KMS-11 (cell line): ENCODE measurements around the gene TRPC6.
"Not testable (repeated sequence)": the region's sequence is repeated elsewhere in the genome, so short reads cannot be mapped to it uniquely, and the experiment has no call there.

Experiments
- H2AFZ ChIP-seq: fragments of 200-600 bp; sonication (generic); 2 replicates; pipeline ENCODE4 v1.6.1; 2016; ENCODE audit warnings: antibody characterized with exemption, mixed run types, low read depth
- H3K27ac ChIP-seq: fragments of 200-600 bp; sonication (generic); 2 replicates; pipeline ENCODE4 v1.6.1; 2016; ENCODE audit warnings: mild to moderate bottlenecking, mixed run types
- H3K27me3 ChIP-seq: fragments of 200-600 bp; sonication (generic); 2 replicates; pipeline ENCODE4 v1.6.1; 2017; ENCODE audit warnings: mild to moderate bottlenecking, low read depth, mixed run types, moderate library complexity; ENCODE audit not compliant: insufficient read depth
- H3K36me3 ChIP-seq: fragments of 200-600 bp; sonication (generic); 2 replicates; pipeline ENCODE4 v1.6.1; 2017; ENCODE audit warnings: mild to moderate bottlenecking, mixed run types; ENCODE audit not compliant: insufficient read depth
- H3K4me1 ChIP-seq: fragments of 200-600 bp; sonication (generic); 2 replicates; pipeline ENCODE4 v1.6.1; 2016; ENCODE audit warnings: mild to moderate bottlenecking, low read depth, mixed run types; ENCODE audit not compliant: poor library complexity, severe bottlenecking
- H3K4me2 ChIP-seq: fragments of 200-600 bp; sonication (generic); 2 replicates; pipeline ENCODE4 v1.7.0; 2016; ENCODE audit warnings: mild to moderate bottlenecking, mixed run types
- H3K4me3 ChIP-seq: fragments of 200-600 bp; sonication (generic); IDR thresholded peaks from 2 replicates; pipeline ENCODE4 v1.6.1; 2017; ENCODE audit warnings: low read depth, low read length, mixed read lengths; ENCODE audit not compliant: insufficient read depth
- H3K79me2 ChIP-seq: fragments of 200-600 bp; sonication (generic); 2 replicates; pipeline ENCODE4 v1.6.1; 2016; ENCODE audit warnings: low read depth, mixed run types; ENCODE audit not compliant: insufficient read depth
- H3K9ac ChIP-seq: fragments of 200-600 bp; sonication (generic); 2 replicates; pipeline ENCODE4 v1.6.1; 2016; ENCODE audit warnings: mild to moderate bottlenecking, mixed run types
- H4K20me1 ChIP-seq: fragments of 200-600 bp; sonication (generic); 2 replicates; pipeline ENCODE4 v1.6.1; 2016; ENCODE audit warnings: mild to moderate bottlenecking, mixed run types; ENCODE audit not compliant: insufficient read depth
- CTCF ChIP-seq: fragments of 200-600 bp; sonication (generic); conservative IDR thresholded peaks from 2 replicates; pipeline ENCODE4 v1.6.1; 2017; ENCODE audit warnings: low read depth, mild to moderate bottlenecking, antibody characterized with exemption, low read length, moderate library complexity, mixed read lengths

The TRPC6 gene

GRCh38 chr11:101442171-101442570 lies 141.6 kb downstream of the TRPC6 start:
- TF ChIP-seq CTCF: no peak
- H3K4me3 ChIP-seq: no peak overlapping the region
- H3K9ac ChIP-seq: no peak overlapping the region
- H3K27ac ChIP-seq: no peak overlapping the region
- no peak overlapping the region for H2AFZ ChIP-seq
- H3K36me3 ChIP-seq: no peaks in the 10 kb centered on the region
- H3K79me2 ChIP-seq: no peaks in the 10 kb centered on the region
- no peak overlapping the region for H3K4me2 ChIP-seq
- H4K20me1 ChIP-seq: no peaks in the 10 kb centered on the region
- no peaks in the 10 kb centered on the region for H3K4me1 ChIP-seq
- H3K27me3 ChIP-seq: no peaks in the 10 kb centered on the region

- TF ChIP-seq CTCF: no peak
- H3K27ac ChIP-seq: no peak overlapping the region
- H3K36me3 ChIP-seq: no peaks in the 10 kb centered on the region
- no peaks in the 10 kb centered on the region for H3K79me2 ChIP-seq
- no peaks in the 10 kb centered on the region for H3K4me1 ChIP-seq
- no peak overlapping the region for H3K4me3 ChIP-seq
- H4K20me1 ChIP-seq: no peaks in the 10 kb centered on the region
- no peak overlapping the region for H3K4me2 ChIP-seq
- no peak overlapping the region for H3K9ac ChIP-seq
- no peak overlapping the region for H2AFZ ChIP-seq
- no peaks in the 10 kb centered on the region for H3K27me3 ChIP-seq
Observed at GRCh38 chr11:101441747-101442146, 142.1 kb downstream of the TRPC6 start.

GRCh38 chr11:101439488-101439887 lies 144.3 kb downstream of the TRPC6 start:
- H3K36me3 ChIP-seq: no peaks in the 10 kb centered on the region
- TF ChIP-seq CTCF: no peak

GRCh38 chr11:101438708-101439107 lies 145.1 kb downstream of the TRPC6 start:
- not testable (repeated sequence) for H3K4me3 ChIP-seq, H3K27me3 ChIP-seq, H4K20me1 ChIP-seq, H3K27ac ChIP-seq, H3K4me1 ChIP-seq, H3K9ac ChIP-seq, H2AFZ ChIP-seq, H3K36me3 ChIP-seq, H3K4me2 ChIP-seq, H3K79me2 ChIP-seq

More at GRCh38 chr11:101439488-101439887, 144.3 kb downstream of the TRPC6 start:
- no peaks in the 10 kb centered on the region for H3K79me2 ChIP-seq
- H3K4me3 ChIP-seq: no peak overlapping the region
- no peaks in the 10 kb centered on the region for H3K27me3 ChIP-seq
- no peak overlapping the region for H2AFZ ChIP-seq
- H3K9ac ChIP-seq: no peak overlapping the region
- no peak overlapping the region for H3K4me2 ChIP-seq
- no peaks in the 10 kb centered on the region for H4K20me1 ChIP-seq
- no peak overlapping the region for H3K27ac ChIP-seq
- no peaks in the 10 kb centered on the region for H3K4me1 ChIP-seq

GRCh38 chr11:101438126-101438525 lies 145.7 kb downstream of the TRPC6 start:
- Histone ChIP-seq H3K79me2 (no peaks in the 10 kb centered on the region), H3K27ac (no peak overlapping the region)

More at GRCh38 chr11:101438126-101438525, 145.7 kb downstream of the TRPC6 start:
- Histone ChIP-seq H2AFZ (no peak overlapping the region), H4K20me1 (no peaks in the 10 kb centered on the region), H3K36me3 (no peaks in the 10 kb centered on the region), H3K4me2 (no peak overlapping the region), H3K4me1 (no peaks in the 10 kb centered on the region), H3K9ac (no peak overlapping the region), H3K27me3 (no peaks in the 10 kb centered on the region), H3K4me3 (no peak overlapping the region)
- TF ChIP-seq CTCF: no peak
